Activated CD8-positive, alpha-beta memory T cell treated with anti-CD3 and anti-CD28 coated beads for 48 hours (primary cell): ENCODE measurements around the gene F2.
"Not testable (repeated sequence)": the region's sequence is repeated elsewhere in the genome, so short reads cannot be mapped to it uniquely, and the experiment has no call there.

Experiments
- DNase-seq, 3 experiments: peaks; one replicate each; pipeline ENCODE4 v3.0.0-alpha.2; 2020; ENCODE audit warnings: low read depth in 2 of 3, low spot score in 2 of 3

F2 gene

GRCh38 chr11:46684367-46684766, 34.6 kb upstream of the F2 start:
- no peak for DNase-seq

GRCh38 chr11:46686886-46687795, 31.9 kb upstream of the F2 start:
- DNase-seq, result no peak

- DNase-seq, result no peak
Observed at GRCh38 chr11:46690702-46691101, 28.3 kb upstream of the F2 start.

GRCh38 chr11:46692450-46692849, 26.6 kb upstream of the F2 start:
- DNase-seq, result no peak

GRCh38 chr11:46693597-46694012, 25.4 kb upstream of the F2 start:
- no peak for DNase-seq

- DNase-seq, result no peak
Observed at GRCh38 chr11:46694072-46694471, 24.9 kb upstream of the F2 start.

GRCh38 chr11:46694607-46695006, 24.4 kb upstream of the F2 start:
- DNase-seq, result no peak

GRCh38 chr11:46695345-46696211, 23.4 kb upstream of the F2 start:
- no peak for DNase-seq

GRCh38 chr11:46696212-46696558, 22.8 kb upstream of the F2 start:
- no peak for DNase-seq

GRCh38 chr11:46697303-46697702, 21.7 kb upstream of the F2 start:
- DNase-seq, result no peak

GRCh38 chr11:46697723-46698122, 21.3 kb upstream of the F2 start:
- DNase-seq, result no peak

GRCh38 chr11:46698597-46698996, 20.4 kb upstream of the F2 start:
- DNase-seq, result no peak

GRCh38 chr11:46700241-46701077, 18.6 kb upstream of the F2 start, which contains the start of the genes ARHGAP1 and ZNF408:
TSS of gene ARHGAP1 (minus strand) at chr11:46700619. CDS start at chr11:46696107, 4,512 bp downstream.
TSS of gene ZNF408 (plus strand) at chr11:46701031. CDS start at chr11:46701048, 17 bp downstream.
- peak; percentile 96 to 98 (median 97) for DNase-seq

GRCh38 chr11:46701078-46701654, 17.8 kb upstream of the F2 start:
- no peak for DNase-seq

- DNase-seq, result no peak
Observed at GRCh38 chr11:46705070-46705688, 13.8 kb upstream of the F2 start.

- DNase-seq, result no peak
Observed at GRCh38 chr11:46706886-46707285, 12.1 kb upstream of the F2 start.

GRCh38 chr11:46709351-46709750, 9.7 kb upstream of the F2 start:
- not testable (repeated sequence) for DNase-seq

GRCh38 chr11:46710821-46711269, 8.2 kb upstream of the F2 start:
- DNase-seq, result no peak

- no peak for DNase-seq
Observed at GRCh38 chr11:46711303-46711702, 7.7 kb upstream of the F2 start.
